ENCODE results near the gene KRT28. TPM values are rescaled to one million over a fixed set of nuclear protein-coding genes. Genes with fewer than 3 reads are reported as not detected.
"Not testable (repeated sequence)": the region's sequence is repeated elsewhere in the genome, so short reads cannot be mapped to it uniquely, and the experiment has no call there.

KRT28 gene
- total RNA-seq, 1 donor from 2014 or later = not detected

DNA sequence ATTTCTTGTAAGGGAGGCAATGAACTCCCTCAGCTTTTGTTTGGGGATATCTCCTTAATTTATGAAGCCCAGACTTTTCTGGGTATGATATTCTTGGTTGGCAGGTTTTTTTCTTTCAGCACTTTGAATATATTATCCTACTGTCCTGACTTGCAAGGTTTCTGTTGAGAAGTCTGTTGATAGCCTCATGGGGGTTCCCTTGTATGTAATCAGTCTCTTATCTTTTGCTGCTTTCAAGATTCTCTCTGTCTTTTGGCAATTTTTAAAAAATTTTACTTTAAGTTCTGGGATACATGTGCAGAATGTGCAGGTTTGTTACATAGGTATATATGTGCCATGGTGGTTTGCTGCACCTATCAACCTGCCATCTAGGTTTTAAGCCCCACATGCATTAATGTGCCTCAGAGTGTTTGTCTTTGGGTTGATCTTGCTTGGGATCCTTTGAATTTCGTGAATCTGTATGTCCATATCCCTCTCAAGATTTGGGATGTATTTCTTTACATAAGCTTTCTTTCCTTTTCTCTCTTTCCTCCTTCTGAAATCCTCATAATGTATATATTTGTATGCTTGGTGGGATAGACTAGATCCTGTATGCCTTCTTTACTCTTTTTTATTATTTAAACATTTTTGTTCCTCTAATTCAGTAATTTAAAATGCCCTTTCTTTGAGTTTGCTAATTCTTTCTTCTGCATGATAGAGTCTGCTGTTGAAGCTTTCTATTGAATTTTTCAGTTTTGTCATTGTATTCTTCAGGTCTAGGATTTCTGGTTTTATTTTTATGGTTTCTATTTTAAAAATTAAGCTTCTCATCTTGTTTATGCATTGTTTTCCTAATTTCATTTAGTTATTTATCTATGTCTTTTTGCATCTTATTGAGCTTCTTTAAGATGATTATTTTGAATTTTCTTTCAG, 39.4 kb downstream of the KRT28 start:
- Mint-ChIP-seq H3K4me1 (ENCODE audit: unreplicated experiment) (no peaks in the 10 kb centered on the region), H3K36me3 (ENCODE audit: low read depth, unreplicated experiment) (peaks cover 4% of the 10 kb centered on the region), H3K27me3 (ENCODE audit: unreplicated experiment) (no peaks in the 10 kb centered on the region), H3K9me3 (ENCODE audit: unreplicated experiment) (peaks cover 5% of the 10 kb centered on the region), H3K27ac (ENCODE audit: unreplicated experiment) (no peak overlapping the region), H3K4me3 (ENCODE audit: unreplicated experiment) (no peak overlapping the region)
- no peak for DNase-seq (ENCODE audit: low spot score)
- TF ChIP-seq, protein P1, sequence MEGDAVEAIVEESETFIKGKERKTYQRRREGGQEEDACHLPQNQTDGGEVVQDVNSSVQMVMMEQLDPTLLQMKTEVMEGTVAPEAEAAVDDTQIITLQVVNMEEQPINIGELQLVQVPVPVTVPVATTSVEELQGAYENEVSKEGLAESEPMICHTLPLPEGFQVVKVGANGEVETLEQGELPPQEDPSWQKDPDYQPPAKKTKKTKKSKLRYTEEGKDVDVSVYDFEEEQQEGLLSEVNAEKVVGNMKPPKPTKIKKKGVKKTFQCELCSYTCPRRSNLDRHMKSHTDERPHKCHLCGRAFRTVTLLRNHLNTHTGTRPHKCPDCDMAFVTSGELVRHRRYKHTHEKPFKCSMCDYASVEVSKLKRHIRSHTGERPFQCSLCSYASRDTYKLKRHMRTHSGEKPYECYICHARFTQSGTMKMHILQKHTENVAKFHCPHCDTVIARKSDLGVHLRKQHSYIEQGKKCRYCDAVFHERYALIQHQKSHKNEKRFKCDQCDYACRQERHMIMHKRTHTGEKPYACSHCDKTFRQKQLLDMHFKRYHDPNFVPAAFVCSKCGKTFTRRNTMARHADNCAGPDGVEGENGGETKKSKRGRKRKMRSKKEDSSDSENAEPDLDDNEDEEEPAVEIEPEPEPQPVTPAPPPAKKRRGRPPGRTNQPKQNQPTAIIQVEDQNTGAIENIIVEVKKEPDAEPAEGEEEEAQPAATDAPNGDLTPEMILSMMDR (IDR thresholded peaks at IDR 0.05; ENCODE audit: unreplicated experiment) = no peak

DNA sequence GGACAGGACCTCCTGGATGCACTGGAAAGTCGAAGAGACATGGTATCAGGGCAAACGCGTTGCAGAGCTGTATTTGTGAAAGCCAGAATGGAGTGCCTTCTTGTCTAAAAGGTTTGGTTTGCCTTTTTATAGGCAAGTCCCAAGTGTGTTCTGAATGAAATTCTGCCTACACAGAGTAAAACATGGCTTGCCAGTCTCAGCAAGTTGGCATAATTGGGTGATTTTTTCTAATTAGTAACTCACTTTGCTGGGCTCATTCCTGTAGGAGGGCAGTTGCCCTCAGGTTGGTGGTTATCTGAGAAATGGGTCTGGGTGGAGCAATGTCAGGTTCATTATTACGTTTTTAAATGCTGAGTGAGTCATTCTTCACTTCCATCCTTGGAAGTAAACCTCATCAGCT, 44.5 kb downstream of the KRT28 start, which contains the start of gene KRT25:
KRT25 (minus strand) TSS at position 101 of the 400 bp plus-strand sequence; CDS start at position 41, 60 bp downstream.
- Mint-ChIP-seq H3K9me3 (ENCODE audit: unreplicated experiment) (no peaks in the 10 kb centered on the region), H3K27me3 (ENCODE audit: unreplicated experiment) (no peaks in the 10 kb centered on the region), H3K4me1 (ENCODE audit: unreplicated experiment) (no peaks in the 10 kb centered on the region), H3K4me3 (ENCODE audit: unreplicated experiment) (no peak within 1 kb of the TSS), H3K36me3 (ENCODE audit: low read depth, unreplicated experiment) (no peaks in the 10 kb centered on the region), H3K27ac (ENCODE audit: unreplicated experiment) (no peak within 1 kb of the TSS)
- DNase-seq (ENCODE audit: low spot score) = no peak
- TF ChIP-seq, protein P1 (IDR thresholded peaks at IDR 0.05; ENCODE audit: unreplicated experiment) = no peak

DNA sequence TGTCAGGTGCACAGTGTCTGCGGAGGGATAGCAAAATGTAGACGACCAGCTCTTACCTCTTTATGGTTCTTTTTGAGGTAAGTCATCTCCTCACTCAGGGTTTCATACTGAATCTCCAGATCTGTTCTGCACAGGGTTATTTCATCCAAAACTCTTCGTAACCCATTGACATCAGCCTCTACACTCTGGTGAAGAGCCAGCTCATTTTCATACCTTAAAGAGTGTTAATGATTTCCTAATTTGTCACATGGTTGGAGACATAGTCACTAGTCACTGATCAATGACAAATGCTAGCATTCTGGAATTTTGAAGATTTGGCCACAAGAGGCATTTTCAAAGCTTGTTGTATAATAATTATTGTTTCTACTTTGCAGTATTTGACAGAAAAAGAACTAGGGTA, 46.0 kb downstream of the KRT28 start:
- Mint-ChIP-seq H3K9me3 (ENCODE audit: unreplicated experiment) (no peaks in the 10 kb centered on the region), H3K36me3 (ENCODE audit: low read depth, unreplicated experiment) (no peaks in the 10 kb centered on the region), H3K4me1 (ENCODE audit: unreplicated experiment) (no peaks in the 10 kb centered on the region), H3K27ac (ENCODE audit: unreplicated experiment) (no peak overlapping the region), H3K27me3 (ENCODE audit: unreplicated experiment) (no peaks in the 10 kb centered on the region), H3K4me3 (ENCODE audit: unreplicated experiment) (no peak overlapping the region)
- TF ChIP-seq, protein P1 (IDR thresholded peaks at IDR 0.05; ENCODE audit: unreplicated experiment) = no peak
- no peak for DNase-seq (ENCODE audit: low spot score)

DNA sequence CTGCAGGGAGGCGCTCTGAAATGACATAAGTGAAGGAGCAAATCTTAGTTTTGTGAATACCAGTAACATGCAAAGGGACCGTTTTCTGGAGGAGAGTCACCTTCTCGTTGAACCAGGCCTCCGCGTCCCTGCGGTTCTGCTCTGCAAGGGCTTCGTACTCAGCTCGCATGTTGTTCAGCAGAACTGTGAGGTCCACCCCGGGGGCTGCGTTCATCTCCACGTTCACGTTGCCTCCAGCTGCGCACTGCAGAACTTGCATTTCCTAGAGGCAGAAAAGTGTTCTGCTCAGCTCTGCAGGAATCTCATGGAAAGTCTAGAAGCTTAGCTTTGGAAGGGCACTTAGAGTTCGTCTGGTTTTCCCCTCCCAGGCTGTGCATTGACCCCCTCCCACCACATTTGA, 48.7 kb downstream of the KRT28 start:
- no peak overlapping the region for H3K4me3 Mint-ChIP-seq (ENCODE audit: unreplicated experiment)
- no peaks in the 10 kb centered on the region for H3K36me3 Mint-ChIP-seq (ENCODE audit: low read depth, unreplicated experiment)
- no peaks in the 10 kb centered on the region for H3K9me3 Mint-ChIP-seq (ENCODE audit: unreplicated experiment)
- H3K4me1 Mint-ChIP-seq (ENCODE audit: unreplicated experiment) = no peaks in the 10 kb centered on the region
- TF ChIP-seq, protein P1 (IDR thresholded peaks at IDR 0.05; ENCODE audit: unreplicated experiment) = no peak
- no peak for DNase-seq (ENCODE audit: low spot score)
- H3K27ac Mint-ChIP-seq (ENCODE audit: unreplicated experiment) = no peak overlapping the region
- H3K27me3 Mint-ChIP-seq (ENCODE audit: unreplicated experiment) = no peaks in the 10 kb centered on the region

DNA sequence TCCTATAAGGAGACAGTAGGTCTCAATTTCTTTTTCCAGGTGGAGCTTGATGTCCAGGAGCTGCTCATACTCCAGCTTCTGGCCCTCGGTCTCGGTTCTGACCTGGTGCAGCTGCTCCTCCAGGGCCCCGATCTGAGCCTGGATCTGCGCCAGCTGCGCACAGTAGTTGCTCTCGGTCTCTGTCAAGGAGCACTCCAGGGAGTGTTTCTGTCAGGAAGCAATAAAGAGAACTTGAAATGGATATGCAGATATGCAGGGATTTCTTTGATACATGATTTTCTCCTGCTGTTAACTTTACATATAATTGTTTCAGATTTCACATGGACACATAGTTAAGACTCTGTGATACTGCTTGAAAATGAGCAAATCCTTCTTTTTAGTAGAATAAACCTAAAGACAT, 49.4 kb downstream of the KRT28 start:
- no peak overlapping the region for H3K4me3 Mint-ChIP-seq (ENCODE audit: unreplicated experiment)
- H3K27me3 Mint-ChIP-seq (ENCODE audit: unreplicated experiment) = no peaks in the 10 kb centered on the region
- DNase-seq (ENCODE audit: low spot score) = no peak

DNA sequence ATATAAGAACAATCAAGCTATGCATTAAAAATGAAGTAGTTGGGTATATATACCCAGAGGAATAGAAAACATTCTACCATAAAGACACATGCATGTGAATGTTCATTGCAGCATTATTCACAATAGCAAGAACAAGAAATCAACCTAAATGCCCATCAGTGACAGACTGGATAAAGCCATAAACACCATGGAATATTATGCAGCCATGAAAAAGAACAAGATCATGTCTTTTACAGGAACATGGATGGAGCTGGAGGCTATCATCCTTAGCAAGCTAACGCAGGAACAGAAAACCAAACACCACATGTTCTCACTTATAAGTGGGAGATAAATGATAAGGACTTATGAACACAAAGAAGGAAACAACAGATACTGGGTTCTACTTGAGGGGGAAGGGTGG, 51.1 kb downstream of the KRT28 start:
- DNase-seq (ENCODE audit: low spot score); H3K9me3 Mint-ChIP-seq (ENCODE audit: unreplicated experiment); H3K4me1 Mint-ChIP-seq (ENCODE audit: unreplicated experiment); H3K36me3 Mint-ChIP-seq (ENCODE audit: low read depth, unreplicated experiment); H3K27me3 Mint-ChIP-seq (ENCODE audit: unreplicated experiment); H3K27ac Mint-ChIP-seq (ENCODE audit: unreplicated experiment); H3K4me3 Mint-ChIP-seq (ENCODE audit: unreplicated experiment): not testable (repeated sequence)

More for the DNA sequence above, 49.4 kb downstream of the KRT28 start:
- Mint-ChIP-seq H3K4me1 (ENCODE audit: unreplicated experiment) (no peaks in the 10 kb centered on the region), H3K9me3 (ENCODE audit: unreplicated experiment) (no peaks in the 10 kb centered on the region), H3K27ac (ENCODE audit: unreplicated experiment) (no peak overlapping the region), H3K36me3 (ENCODE audit: low read depth, unreplicated experiment) (no peaks in the 10 kb centered on the region)
- TF ChIP-seq, protein P1 (IDR thresholded peaks at IDR 0.05; ENCODE audit: unreplicated experiment) = no peak
